GM21390 (cell line): ENCODE measurements around the gene SLC16A7.
A peak's percentile ranks its signal among the peaks of the same experiment; 100 is the strongest.

Experiments used
- ATAC-seq: cut with Tn5 transposase; IDR thresholded peaks from one replicate; pipeline ENCODE4 v1.9.1; 2021; ENCODE audit not compliant: unreplicated experiment

The SLC16A7 gene

GRCh38 chr12:59833408-59833807 is 237.6 kb downstream of the SLC16A7 start:
- ATAC-seq: no peak

GRCh38 chr12:59834659-59835474 is 239.0 kb downstream of the SLC16A7 start:
- ATAC-seq: peak; percentile 68
